Heart left ventricle (tissue), 13 donors: ENCODE data around the gene ADAMTS18.

Experiments
- CTCF ChIP-seq, 12 donors: fragments of 200-600 bp; sonication (generic) in 4 of 12; IDR thresholded peaks; one replicate each; pipeline versions ENCODE4 v1.5.0 to v1.8.0; 2018 to 2022; ENCODE audit warnings: antibody characterized with exemption in 12 of 12, mild to moderate bottlenecking in 5 of 12
- POLR2A ChIP-seq, 2 donors: fragments of 450-650 bp; IDR thresholded peaks; one replicate each; pipeline ENCODE4 v1.6.1; 2017; ENCODE audit warnings: antibody characterized with exemption in 2 of 2, mild to moderate bottlenecking in 2 of 2, moderate library complexity in 2 of 2
- donor health status: ischemic (EF 13 %, LVEDD 7.1; RV severe dilation, severe dysfunction).
- donor health status: DM: no; HTN: yes; CAD: no.
- donor health status: DM: no; HTN: no; CAD: no.
- donor health status: ischemic (EF 25% LVEDD 6.9; RV normal size, moderate dysfunction).
- donor health status: ischemic (EF 25% LVEDD 5.7; RV mildly dilated, moderate dysfunction).
- donor health status: ischemic (EF 35%, LVEDD 5.7; RV mildly dilated, moderate dysfunction).
- donor health status: nonischemic (EF 11% LVEDD 7.7; RV severe dilation, severe dysfunction).
- donor health status: DM: yes; HTN: yes; CAD: no.
- donor health status: PGD.
- donor health status: ischemic (EF 29% LVEDD 5.4; RV normal size, mild dysfunction).
- donor health status: nonischemic (EF 23%, LVEDD 6.1; RV moderate dilation, normal function).

- TF ChIP-seq CTCF (IDR thresholded peaks at IDR 0.05) = no peak
- TF ChIP-seq POLR2A (IDR thresholded peaks at IDR 0.05) = no peak
Observed at GRCh38 chr16:77435272-77435820, 512 bp upstream of the ADAMTS18 start.
